MG63 (cell line): ENCODE results near the gene WHRN. TPM values are rescaled to one million over a fixed set of nuclear protein-coding genes. Genes with fewer than 3 reads are reported as not detected.

ENCODE experiments used
- DNase-seq: peaks from one replicate; pipeline ENCODE4 v3.0.0-alpha.2; 2020
- H3K27me3 ChIP-seq: fragments of 250-450 bp; sonication (Bioruptor Pico); 2 replicates; pipeline ENCODE4 v1.5.1; 2020; ENCODE audit warnings: mild to moderate bottlenecking, moderate library complexity
- H3K36me3 ChIP-seq: fragments of 250-450 bp; sonication (Bioruptor Pico); 2 replicates; pipeline ENCODE4 v1.5.1; 2020; ENCODE audit warnings: mild to moderate bottlenecking, moderate library complexity
- H3K4me3 ChIP-seq: fragments of 250-450 bp; sonication (Bioruptor Pico); 2 replicates; pipeline ENCODE4 v1.5.1; 2020; ENCODE audit warnings: mild to moderate bottlenecking, moderate library complexity
- H3K9me3 ChIP-seq: fragments of 250-450 bp; sonication (Bioruptor Pico); 2 replicates; pipeline ENCODE4 v1.5.1; 2020; ENCODE audit warnings: mild to moderate bottlenecking, moderate library complexity
- total RNA-seq: library from RNA; depleted of rRNA; stranded (reverse); fragments of >200 nt; shearing (Covaris generic); gene quantifications from 2 replicates; pipeline ENCODE4 v1.2.3, GENCODE V29; 2014; ENCODE audit warnings: low replicate concordance; rRNA removed

The WHRN gene
- total RNA-seq: 1.9 and 2.1 TPM in 2 replicates

- peaks cover 13% of the 10 kb centered on the region for H3K27me3 ChIP-seq
- DNase-seq: peak; percentile 94
These were observed at the start of gene WHRN for GRCh38 chr9:114505187-114506081. WHRN (minus strand) TSS chr9:114505473; CDS start chr9:114504801, 672 bp downstream.

GRCh38 chr9:114553202-114553601, 47.9 kb upstream of the WHRN start:
- no peak for DNase-seq
- Histone ChIP-seq H3K27me3 (no peaks in the 10 kb centered on the region), H3K4me3 (no peak overlapping the region), H3K9me3 (no peaks in the 10 kb centered on the region), H3K36me3 (no peaks in the 10 kb centered on the region)

More at GRCh38 chr9:114505187-114506081, at the start of gene WHRN:
- Histone ChIP-seq H3K4me3 (peak within 1 kb of the TSS; percentile 84), H3K9me3 (no peaks in the 10 kb centered on the region), H3K36me3 (no peaks in the 10 kb centered on the region)

- Histone ChIP-seq H3K27me3 (no peaks in the 10 kb centered on the region), H3K9me3 (no peaks in the 10 kb centered on the region), H3K36me3 (no peaks in the 10 kb centered on the region), H3K4me3 (no peak overlapping the region)
- peak; percentile 68 for DNase-seq
These were observed 47.4 kb upstream of the WHRN start for GRCh38 chr9:114552706-114553105.

- DNase-seq: peak; percentile 96
- H3K9me3 ChIP-seq: no peaks in the 10 kb centered on the region
- H3K27me3 ChIP-seq: no peaks in the 10 kb centered on the region
- no peaks in the 10 kb centered on the region for H3K36me3 ChIP-seq
- H3K4me3 ChIP-seq: no peak overlapping the region
These were observed 46.7 kb upstream of the WHRN start for GRCh38 chr9:114551750-114552685.

- Histone ChIP-seq H3K9me3 (no peaks in the 10 kb centered on the region), H3K27me3 (no peaks in the 10 kb centered on the region), H3K36me3 (no peaks in the 10 kb centered on the region), H3K4me3 (no peak overlapping the region)
- DNase-seq: no peak
These were observed 44.5 kb upstream of the WHRN start for GRCh38 chr9:114549697-114550330.

GRCh38 chr9:114546851-114547250, 41.6 kb upstream of the WHRN start:
- DNase-seq: no peak
- no peaks in the 10 kb centered on the region for H3K27me3 ChIP-seq
- H3K36me3 ChIP-seq: no peaks in the 10 kb centered on the region
- H3K4me3 ChIP-seq: no peak overlapping the region
- no peaks in the 10 kb centered on the region for H3K9me3 ChIP-seq

- Histone ChIP-seq H3K36me3 (no peaks in the 10 kb centered on the region), H3K9me3 (no peaks in the 10 kb centered on the region), H3K27me3 (no peaks in the 10 kb centered on the region), H3K4me3 (no peak overlapping the region)
- DNase-seq: no peak
These were observed 39.8 kb upstream of the WHRN start for GRCh38 chr9:114545055-114545454.

GRCh38 chr9:114539701-114540380, 34.6 kb upstream of the WHRN start:
- no peak for DNase-seq
- Histone ChIP-seq H3K9me3 (no peaks in the 10 kb centered on the region), H3K27me3 (no peaks in the 10 kb centered on the region), H3K36me3 (no peaks in the 10 kb centered on the region), H3K4me3 (no peak overlapping the region)

GRCh38 chr9:114538241-114538640, 33.0 kb upstream of the WHRN start:
- no peaks in the 10 kb centered on the region for H3K36me3 ChIP-seq
- no peaks in the 10 kb centered on the region for H3K27me3 ChIP-seq
- no peaks in the 10 kb centered on the region for H3K9me3 ChIP-seq
- DNase-seq: no peak
- H3K4me3 ChIP-seq: no peak overlapping the region

- Histone ChIP-seq H3K27me3 (no peaks in the 10 kb centered on the region), H3K9me3 (no peaks in the 10 kb centered on the region), H3K36me3 (no peaks in the 10 kb centered on the region), H3K4me3 (no peak overlapping the region)
- DNase-seq: no peak
These were observed 27.4 kb upstream of the WHRN start for GRCh38 chr9:114532561-114533237.

GRCh38 chr9:114529285-114529684, 24.0 kb upstream of the WHRN start:
- Histone ChIP-seq H3K27me3 (no peaks in the 10 kb centered on the region), H3K4me3 (no peak overlapping the region), H3K36me3 (no peaks in the 10 kb centered on the region), H3K9me3 (no peaks in the 10 kb centered on the region)
- DNase-seq: no peak

GRCh38 chr9:114526807-114527206, 21.5 kb upstream of the WHRN start:
- Histone ChIP-seq H3K36me3 (no peaks in the 10 kb centered on the region), H3K9me3 (no peaks in the 10 kb centered on the region), H3K4me3 (no peak overlapping the region), H3K27me3 (no peaks in the 10 kb centered on the region)
- no peak for DNase-seq

GRCh38 chr9:114525513-114525912, 20.2 kb upstream of the WHRN start:
- Histone ChIP-seq H3K4me3 (no peak overlapping the region), H3K27me3 (no peaks in the 10 kb centered on the region), H3K36me3 (no peaks in the 10 kb centered on the region), H3K9me3 (no peaks in the 10 kb centered on the region)
- DNase-seq: peak; percentile 28

GRCh38 chr9:114524247-114524681, 19.0 kb upstream of the WHRN start:
- Histone ChIP-seq H3K36me3 (no peaks in the 10 kb centered on the region), H3K4me3 (no peak overlapping the region), H3K9me3 (no peaks in the 10 kb centered on the region), H3K27me3 (no peaks in the 10 kb centered on the region)
- DNase-seq: no peak

- no peak for DNase-seq
- no peaks in the 10 kb centered on the region for H3K27me3 ChIP-seq
- H3K36me3 ChIP-seq: no peaks in the 10 kb centered on the region
- no peak overlapping the region for H3K4me3 ChIP-seq
- H3K9me3 ChIP-seq: no peaks in the 10 kb centered on the region
These were observed 17.6 kb upstream of the WHRN start for GRCh38 chr9:114522847-114523246.

GRCh38 chr9:114522286-114522685, 17.0 kb upstream of the WHRN start:
- Histone ChIP-seq H3K27me3 (no peaks in the 10 kb centered on the region), H3K4me3 (no peak overlapping the region), H3K36me3 (no peaks in the 10 kb centered on the region), H3K9me3 (no peaks in the 10 kb centered on the region)
- no peak for DNase-seq
